Anterior cingulate cortex (tissue), 58 donors: ENCODE data around the gene SOX30.
A peak's percentile ranks its signal among the peaks of the same experiment; 100 is the strongest.

Experiments used
- DNase-seq, 58 donors: peaks; one replicate each; lab custom pipeline; 2025; lab: John Stamatoyannopoulos, UW

SOX30 gene

DNA sequence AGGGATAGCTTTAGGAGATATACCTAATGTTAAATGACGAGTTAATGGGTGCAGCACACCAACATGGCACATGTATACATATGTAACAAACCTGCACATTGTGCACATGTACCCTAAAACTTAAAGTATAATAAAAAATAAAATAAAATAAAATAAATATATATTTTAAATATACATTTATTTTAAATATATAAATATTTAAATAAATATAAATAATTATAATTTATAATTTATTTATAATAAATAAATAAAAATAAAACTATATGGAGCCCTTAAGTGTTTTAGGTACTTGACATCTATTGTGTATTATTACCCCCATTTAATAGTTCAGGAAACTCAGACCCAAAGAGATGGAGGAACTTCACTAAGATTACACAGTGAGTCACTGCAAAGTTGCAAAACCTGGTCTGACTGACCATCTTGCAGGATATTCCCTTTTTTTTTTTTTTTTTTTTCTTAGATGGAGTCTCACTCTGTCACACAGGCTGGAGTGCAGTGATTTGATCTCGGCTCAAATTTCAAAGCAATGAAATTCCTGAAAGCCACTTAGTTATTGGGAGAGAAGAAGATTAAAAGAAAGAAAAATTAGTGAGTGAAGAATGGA, 13.3 kb upstream of the SOX30 start:
- no peak for DNase-seq

DNA sequence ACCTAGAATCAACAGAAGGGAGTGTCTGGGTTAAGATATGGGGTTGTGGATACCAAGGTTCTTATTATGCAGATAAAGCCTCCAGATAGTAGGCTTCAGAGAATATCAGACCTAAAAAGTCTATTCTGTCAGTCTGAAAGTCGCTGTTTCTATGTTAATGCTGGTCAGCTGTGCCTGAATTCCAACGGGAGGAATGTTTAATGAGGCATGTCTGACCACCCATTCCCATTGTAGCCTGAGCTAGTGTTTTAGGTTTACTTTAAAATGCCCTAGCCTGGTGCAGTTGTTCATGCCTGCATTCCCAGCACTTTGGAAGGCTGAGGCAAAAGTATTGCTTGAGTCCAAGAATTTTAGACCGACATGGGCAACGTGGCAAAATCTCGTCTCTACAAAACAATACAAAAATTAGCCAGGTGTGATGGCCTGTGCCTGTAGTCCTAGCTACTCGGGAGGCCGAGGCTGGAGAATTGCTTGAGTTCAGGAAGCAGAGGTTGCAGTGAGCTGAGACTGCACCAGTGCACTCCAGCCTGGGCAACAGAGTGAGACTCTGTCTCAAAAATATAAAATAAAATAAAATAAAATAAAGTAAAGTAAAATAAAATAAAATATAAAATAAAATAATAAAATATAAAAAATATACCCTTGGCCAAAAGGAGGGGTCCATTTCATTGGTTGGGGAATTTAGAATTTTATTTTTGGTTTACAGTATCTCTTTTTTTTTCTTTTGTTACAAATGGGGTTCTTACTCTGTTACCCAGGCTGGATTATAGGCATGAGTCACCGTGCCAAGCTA, 7.8 kb upstream of the SOX30 start:
- no peak for DNase-seq

DNA sequence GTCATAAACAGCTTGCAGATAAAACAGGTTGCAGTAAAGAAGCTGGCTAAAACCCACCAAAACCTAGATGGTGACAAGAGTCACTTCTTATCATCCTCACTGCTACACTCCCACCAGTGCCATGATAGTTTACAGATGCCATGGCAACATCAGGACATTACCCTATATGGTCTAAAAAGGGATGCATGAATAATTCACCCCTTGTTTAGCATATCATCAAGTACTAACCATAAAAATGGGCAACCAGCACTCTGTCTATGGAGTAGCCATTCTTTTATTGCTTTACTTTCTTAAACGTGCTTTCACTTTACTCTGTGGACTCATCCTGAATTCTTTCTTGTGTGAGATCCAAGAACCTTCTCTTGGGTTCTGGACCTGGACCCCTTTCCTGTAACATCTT, 6.7 kb upstream of the SOX30 start:
- DNase-seq = no peak

DNA sequence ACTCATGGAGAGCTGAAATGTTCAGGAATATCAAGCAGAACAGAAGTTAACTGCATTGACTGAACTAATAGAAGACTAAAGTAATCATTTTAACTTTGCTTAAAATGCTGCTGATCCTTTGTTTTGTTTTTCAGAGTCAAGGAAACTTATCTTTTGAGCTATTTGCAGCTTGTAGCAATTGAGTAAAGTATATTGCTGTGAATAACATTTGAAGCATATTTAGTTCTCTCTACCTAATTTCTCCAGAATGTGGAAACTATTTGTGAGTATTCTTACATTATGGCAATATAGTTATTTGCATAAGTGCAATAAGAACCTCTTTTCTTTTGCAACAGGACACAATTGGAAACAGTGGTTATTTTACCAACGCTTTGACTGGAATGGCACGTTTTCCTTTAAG, 5.3 kb upstream of the SOX30 start:
- DNase-seq = no peak

DNA sequence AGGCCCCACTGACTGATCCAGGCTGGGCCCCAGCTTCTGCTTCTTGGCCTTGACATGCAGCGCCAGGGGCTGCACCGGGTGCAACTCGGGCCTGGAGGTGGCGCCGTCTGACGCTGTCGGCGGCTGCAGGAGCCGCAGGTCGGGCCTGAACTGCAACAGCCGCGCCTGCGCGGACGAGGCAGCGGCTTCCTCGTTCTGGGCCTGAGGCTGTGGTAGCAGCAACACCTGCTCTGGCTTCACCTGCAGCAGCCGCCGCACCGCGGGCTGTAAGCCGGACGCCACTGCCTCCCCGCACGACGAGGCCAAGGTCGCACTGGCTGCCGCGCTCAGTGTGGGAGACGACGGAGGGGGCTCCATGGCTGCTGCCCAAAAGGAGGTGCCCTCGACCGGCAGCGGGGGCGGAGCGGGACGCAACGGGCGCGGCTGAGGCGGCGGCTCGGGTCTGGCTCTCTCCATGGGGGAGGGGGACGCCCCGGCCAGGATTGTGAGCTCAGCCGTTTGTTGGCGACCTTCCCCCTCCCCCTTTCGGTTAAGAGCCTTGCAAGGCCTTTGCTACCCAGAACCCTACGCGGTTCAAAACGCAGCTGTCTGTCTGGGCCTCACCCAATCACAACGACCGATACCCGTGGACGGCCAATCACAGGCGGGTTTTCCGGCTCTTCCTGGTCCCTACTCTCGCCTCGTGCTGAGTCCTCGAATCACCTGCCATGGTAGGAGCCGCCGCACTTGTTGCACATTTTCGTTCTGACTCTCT, 438 bp downstream of the SOX30 start:
- DNase-seq = peak in 7 of 58 donors; percentile 2 to 7 (median 5)

DNA sequence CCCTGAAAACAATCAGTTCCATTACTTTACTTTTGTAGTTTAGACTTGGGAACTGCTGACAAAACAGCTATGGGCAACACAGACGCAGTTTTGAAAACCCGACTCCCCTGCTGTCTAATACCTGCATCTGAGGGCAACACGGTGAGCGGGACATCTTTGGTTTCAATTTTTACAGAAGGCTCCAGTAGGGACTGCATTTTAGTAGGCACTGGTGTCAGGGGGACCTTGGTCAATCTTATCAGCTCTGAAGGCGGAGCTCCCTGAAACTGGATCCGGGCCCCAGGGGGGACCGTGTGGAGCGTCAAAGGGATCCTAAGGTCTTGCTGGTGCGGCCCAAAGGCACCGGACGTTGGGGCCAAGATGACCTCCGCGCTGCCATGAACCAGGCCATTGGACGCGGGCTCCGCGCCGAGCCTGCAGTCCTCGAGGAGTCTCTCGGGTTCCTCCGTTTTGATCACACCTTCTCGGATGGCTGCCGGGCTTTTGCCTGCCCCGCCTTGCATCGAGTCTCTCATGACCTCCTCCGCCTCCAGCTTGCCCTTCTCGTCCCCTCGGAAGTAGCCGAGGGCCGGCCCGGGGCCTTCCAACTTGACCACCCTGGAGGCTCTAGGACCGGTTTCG, 1.1 kb downstream of the SOX30 start:
- no peak for DNase-seq

DNA sequence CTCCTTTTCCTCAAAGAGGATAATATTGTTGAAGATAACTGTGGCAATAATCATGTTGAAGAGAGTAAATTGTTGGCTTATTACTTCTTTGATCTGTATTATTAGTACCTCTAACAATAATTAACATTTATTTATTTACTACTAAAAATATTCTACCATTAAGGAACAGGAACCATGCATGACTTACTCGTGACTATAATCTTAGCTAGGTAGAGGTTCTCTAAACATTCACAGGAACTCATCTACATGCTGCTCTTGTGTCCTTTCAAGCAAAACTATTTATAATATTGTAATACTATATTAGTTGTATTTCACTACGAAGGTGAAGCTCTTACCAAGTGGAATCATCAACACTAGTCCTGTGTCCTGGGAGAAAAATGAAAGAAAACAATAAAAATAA, 3.1 kb downstream of the SOX30 start:
- DNase-seq = no peak

DNA sequence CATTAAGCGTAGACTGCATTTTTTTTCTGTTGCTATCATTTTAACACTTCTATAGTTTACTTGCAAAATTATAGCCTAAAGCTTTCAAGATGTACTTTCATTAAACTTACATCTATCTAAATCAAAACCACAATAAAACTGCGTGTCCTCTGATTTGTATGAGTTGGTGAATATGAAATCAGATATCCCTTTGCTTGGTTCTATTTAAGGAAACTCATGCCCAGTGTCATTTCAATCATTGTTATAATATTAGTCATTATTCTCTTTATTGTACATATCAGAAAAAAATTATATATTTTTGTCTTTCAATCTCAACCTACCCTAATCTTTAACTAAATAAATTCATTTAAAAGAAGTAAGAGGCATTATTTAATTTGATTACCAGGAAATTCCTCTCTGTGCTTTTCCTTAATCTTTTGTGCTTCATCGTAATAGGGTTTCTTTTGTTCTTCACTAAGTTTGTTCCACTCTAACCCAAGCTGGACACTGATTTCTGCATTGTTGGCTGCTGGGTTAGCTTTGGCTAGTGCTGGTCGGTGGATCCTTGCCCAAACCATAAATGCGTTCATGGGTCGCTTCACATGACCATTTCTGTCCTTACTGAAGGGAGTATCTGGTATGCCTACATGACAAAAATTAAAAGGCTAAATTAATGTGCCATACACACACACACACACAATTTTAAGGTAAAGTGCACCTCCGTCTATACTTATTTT, 3.8 kb downstream of the SOX30 start:
- no peak for DNase-seq

DNA sequence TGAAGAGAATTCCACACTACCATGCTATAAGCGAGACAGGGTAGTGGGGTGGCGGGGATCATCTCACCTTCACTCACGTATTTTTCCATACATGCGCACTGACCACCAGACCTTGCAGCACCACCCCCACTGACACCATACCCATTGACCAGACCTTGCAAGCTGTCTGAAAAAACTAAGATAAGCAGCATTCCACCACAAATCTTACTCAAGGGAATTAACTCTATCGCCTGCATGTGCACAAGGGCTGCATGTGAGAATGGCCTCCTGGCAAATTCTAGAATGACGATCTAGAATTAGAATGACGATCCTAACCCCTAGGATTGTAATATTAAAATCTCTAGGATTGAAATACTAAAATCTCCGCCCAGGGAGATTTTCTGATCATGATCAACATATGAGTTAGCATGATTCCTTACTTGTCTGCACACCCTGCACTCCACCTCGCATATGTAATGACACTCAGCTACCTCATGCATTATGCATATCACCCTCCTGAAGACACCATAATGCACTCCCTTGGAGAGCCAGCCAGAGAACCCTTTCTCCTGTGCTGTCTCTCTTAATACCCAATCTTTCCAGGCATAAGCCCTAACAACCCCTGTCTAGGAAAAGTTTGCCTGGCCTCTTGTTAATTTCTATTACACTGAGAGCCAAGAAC, 11.7 kb downstream of the SOX30 start:
- no peak for DNase-seq

DNA sequence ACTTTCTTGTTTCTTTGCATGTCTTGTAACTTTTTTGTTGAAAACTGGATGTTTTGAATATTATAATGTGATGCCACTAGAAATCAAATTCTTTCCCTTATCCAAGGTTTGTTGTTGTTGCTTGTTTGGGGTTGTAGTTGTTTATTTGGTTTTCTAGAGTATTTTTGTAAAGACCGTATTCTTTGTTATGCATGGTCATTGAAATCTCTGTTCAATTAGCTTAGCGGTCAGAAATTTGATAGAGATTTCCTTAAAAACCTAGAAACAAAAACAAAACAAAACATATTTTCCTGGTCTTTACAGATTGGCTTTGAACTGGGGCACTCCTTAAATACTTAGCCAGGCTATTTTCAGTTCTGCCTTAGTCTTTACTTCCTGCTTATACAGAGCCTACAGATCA, 21.9 kb downstream of the SOX30 start:
- DNase-seq = no peak

DNA sequence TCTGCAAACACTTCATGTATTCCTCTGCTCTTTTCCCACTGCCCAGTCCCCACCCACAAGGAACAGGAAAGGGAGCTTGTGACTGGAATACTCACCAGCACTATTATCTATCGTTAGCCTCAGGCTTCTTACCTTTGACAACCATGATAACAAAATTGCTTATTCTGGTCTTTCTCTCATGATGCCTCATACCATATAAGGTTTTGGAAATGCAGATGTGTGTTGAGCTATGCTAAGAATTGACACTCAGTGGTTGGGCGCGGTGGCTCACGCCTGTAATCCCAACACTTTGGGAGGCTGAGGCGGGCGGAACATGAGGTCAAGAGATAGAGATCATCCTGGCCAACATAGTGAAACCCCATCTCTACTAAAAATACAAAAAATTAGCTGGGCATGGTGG, 25.4 kb downstream of the SOX30 start:
- DNase-seq = no peak

DNA sequence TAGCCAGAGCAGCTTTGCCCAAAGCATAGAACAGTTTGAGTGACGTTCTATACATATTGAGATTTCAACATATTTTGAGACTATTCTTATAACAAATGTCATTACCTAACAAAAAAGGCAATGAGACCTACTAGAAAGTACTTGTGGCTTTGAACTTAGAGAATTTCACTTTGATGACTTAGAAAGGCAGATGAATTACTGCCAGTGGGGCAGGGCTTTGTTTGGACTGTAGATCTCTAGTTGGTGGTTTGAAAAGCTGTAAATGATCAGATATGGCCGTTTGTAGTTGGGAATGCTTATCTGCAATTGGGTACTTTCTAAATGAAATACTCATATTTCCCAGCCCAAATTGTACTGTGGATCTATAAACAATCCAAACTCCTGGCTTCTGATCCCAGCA, 28.1 kb downstream of the SOX30 start:
- no peak for DNase-seq

DNA sequence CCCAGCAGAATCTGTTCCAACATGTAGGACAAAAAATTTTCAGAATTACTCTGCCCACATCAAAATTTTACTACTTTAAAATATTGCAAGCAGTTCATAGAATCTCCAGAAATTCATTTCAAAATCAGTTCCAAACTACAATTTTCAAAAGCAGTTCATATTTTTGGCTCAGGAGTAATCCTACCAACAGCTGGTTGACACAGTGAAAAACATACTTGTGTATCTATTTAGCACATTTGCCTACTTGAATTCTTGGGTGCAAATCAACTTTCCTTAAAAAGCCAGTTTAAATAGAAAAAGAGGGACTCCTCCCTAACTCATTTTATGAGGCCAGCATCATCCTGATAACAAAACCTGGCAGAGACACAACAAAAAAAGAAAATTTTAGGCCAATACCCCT, 31.5 kb downstream of the SOX30 start:
- DNase-seq = peak in 1 of 58 donors; percentile 18

DNA sequence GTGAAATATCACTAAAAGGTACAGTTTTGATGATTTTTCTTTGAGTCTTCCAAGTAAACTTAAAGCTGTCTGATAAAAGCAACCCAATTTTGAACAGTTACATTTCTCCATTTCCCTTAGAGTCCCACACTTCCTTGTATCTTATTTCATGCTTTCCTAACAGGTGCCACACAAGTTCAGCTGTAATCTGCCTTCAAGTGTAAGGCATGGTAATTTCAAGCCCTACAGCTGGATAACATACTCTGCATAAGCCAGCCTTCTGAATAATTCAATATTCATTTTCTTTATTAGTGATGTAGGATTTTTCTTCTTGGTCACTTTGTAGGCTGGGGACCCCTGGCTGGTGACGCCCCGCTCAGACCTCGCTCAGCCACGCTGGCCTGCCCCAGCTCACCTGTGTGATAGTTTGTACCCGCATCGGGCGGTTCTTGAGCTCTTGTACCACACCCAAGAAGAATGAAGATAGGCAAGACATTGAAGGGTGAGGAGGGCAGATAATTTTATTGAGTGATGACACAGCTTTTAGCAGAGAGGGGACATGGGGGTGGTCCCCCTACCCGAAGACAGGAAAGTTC, 34.0 kb downstream of the SOX30 start:
- no peak for DNase-seq

DNA sequence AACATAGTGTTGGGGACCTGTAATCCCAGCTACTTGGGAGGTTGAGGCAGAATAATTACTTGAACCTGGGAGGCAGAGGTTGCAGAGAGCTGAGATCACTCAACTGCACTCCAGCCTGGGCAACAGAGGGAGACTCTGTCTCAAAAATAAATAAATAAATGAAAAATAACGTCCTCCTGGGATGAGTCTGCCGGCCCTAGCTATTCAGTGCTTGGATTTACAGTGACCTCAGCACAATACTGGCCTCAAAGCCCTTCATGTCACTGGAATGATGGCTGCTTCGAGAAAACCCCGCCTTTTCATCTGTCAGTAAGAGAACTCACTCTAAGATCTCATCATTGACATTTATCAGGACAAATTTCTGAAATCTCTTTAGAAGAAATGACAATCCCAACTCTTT, 35.5 kb downstream of the SOX30 start:
- DNase-seq = no peak

DNA sequence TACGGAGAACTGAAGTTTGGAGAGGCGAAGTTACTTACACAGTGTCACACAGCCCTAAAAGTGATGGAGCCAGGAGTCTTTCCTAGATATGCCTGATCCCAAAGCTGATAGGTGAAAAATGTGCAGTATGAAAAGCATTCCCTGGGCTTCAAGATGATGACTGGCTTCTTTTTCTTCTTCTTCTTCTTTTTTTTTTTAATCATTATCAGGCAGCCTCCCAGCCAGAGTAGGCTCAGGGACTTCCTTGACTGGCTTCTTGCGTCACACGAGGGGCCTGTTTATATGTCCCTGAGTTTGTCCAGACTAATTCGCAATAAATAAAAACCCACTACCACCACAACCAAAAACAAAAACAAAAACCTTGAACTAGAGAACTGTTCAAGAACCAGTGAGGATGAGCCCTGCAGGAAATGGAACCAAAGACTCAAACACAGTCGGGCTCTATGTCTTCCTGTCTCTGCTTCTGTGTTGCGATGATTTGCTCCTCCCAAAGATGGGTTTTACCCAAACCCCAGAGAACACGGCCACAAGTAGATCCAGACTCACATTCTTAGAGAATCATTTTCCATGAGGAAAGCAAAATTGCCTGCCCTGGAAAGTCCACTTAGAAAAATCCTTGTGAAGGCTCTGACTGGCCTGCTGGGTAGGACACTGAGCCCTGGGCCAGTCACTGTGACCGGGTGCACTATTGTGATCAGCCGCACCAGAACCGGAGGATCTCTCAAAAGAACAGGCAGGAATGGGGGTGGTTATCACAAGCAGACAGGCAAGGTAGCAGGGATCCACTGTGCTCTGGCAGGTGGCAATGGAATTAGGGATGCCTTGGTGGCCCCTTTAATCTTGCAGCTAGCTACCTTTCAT, 38.6 kb downstream of the SOX30 start:
- DNase-seq = no peak

DNA sequence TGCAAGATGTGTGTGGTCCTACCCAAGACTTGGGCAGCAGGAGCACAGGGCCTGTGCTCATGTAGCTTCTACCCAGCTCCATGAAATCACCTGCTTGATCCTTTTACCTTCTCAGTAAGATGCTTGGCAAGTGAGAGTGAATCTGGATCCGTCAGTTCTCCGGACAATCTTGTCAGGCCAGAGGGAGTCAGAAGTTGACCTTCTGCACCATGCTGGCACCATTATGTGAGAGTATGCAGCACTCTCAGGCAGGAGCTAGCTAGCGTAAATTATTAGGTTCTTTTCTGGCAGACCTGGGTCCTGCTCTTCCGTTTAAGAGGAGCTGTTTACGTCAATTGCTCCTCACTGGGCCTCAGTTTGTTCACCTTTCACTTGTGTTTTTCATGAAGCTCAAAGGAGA, 39.7 kb downstream of the SOX30 start:
- DNase-seq = no peak

DNA sequence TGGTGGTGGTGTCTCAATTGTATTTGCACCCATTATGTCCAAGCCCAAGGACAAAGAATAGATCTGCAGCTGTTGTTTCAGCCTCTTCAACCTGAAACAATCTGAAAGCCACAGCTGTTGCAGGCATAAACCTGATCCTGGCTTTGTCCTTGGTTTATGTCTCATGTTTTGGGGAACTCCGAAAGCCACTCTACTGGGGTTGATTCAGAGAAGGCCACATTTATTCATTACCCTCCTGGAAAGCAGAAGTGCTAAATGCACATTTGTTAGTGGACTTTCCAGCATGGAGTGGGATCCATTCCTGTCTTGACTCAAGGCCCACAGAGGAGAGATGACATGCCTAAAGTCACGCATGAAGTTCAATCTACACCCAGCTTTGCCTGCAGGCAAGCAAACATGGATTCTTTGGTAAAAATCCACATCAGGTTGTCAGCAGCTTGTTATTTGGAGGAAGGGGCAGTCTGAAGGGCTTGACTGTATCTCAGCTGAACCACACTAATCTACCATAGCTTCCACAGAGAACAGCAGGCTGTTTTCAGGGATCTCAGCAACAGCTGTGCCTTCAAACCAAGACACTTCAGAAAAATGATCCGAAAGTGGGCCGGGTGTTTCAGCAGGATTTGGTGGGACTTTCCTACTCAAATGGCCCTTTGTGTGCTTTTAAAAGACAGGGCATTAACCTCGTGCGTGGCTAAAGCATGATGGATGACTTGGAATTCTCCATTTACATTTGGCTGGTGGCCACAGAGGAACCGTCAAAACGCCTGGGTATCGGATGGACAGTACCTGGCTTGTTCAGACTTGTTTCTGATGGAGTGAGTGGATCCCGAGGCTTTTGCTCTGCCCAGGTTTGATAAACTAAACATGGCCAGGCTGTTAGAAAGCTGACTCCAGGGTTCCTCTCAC, 40.4 kb downstream of the SOX30 start:
- no peak for DNase-seq
